Retina (tissue), 1 donor: ENCODE measurements around the gene FNIP2.

Experiments used
- DNase-seq: peaks from one replicate; pipeline ENCODE4 v3.0.0-alpha.2; 2016

FNIP2 gene

DNA sequence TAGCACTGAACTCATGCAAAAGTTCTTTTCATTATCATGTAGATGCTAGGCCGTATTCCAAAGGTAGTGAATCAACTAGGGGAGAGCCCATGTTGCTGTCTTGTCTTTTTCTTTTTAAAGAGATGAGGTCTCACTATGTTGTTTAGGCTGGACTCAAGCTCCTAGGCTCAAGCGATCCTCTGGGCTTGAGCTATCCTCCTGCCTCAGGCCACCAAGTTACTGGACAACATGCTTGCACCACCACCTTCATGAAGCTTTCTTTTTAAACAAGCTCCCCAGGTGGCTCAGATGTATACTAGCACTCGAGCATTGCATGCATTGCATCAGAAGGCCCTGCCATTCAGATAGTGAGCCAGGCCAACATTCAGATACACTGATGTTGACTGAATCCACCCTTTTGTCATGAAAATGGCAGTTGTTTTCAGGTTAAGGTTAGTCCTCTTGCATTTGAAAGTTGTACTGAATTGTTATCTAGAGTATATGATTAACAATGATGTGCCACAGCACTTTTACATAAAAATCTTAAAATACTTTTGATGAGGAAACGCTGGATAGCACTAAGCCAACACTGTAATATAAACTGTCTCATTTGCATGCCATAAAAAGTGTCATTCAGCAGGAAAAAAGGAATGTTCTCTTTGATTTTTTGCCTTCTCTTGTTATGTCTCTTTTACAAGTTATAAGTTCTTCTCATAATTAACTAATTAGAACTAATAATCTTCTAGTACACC lies 76.7 kb downstream of the FNIP2 start:
- DNase-seq: no peak

DNA sequence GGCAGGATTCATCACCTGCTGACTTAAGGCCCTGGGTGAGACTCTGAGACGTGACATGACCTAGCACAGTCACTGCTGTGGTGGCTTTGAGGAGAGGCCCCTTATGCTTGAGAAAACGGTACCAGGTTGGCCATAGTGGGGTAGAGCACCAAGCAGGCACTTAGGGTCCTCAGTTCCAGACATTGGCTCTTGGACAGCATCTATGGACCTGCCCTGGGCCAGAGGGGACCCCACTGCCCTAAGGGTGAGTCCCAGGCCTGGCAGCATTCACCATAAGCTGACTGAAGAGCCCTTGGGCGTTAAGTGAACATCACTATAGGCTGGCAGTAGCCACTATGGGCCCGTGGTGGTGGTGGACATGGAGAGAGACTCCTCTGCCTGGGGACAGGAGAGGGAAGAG lies 78.7 kb downstream of the FNIP2 start:
- DNase-seq: no peak

DNA sequence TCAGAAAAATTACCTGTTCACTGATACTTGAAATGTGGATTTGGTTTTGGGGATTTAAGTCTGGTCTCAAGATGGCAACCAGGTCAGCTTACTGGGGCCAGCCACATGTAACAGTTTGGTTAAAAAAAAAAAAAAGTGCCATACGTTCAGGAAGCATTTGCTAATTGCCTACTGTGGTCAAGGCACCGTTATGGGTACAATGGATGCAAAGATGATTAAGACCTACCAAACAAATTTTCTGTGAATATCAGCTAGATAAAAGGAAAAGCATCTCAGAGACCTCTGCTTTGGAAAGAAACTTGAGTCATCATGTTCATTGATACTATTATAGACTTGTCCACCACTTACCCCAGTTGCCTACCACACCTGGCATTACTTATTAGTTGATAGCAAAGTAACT lies 80.9 kb downstream of the FNIP2 start:
- no peak for DNase-seq

DNA sequence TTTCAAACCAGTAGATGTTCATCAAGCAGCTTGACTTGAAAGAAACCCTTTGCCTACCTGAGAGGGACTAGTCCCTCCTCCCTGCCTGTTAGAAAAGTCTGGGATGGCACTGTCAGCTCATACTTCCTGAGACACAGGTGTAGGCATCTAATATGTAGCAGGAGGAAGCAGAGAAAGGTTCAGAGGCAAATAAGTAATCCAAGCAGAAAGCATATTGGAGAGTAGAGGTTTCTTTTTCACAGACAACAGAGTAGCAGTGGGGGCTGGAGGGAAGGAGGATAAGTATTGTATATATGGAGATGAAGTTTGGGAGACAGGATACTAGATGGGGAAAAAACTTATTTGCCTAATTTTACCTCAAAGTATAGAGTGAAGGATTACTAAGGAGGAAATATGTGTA lies 81.5 kb downstream of the FNIP2 start:
- DNase-seq: no peak

DNA sequence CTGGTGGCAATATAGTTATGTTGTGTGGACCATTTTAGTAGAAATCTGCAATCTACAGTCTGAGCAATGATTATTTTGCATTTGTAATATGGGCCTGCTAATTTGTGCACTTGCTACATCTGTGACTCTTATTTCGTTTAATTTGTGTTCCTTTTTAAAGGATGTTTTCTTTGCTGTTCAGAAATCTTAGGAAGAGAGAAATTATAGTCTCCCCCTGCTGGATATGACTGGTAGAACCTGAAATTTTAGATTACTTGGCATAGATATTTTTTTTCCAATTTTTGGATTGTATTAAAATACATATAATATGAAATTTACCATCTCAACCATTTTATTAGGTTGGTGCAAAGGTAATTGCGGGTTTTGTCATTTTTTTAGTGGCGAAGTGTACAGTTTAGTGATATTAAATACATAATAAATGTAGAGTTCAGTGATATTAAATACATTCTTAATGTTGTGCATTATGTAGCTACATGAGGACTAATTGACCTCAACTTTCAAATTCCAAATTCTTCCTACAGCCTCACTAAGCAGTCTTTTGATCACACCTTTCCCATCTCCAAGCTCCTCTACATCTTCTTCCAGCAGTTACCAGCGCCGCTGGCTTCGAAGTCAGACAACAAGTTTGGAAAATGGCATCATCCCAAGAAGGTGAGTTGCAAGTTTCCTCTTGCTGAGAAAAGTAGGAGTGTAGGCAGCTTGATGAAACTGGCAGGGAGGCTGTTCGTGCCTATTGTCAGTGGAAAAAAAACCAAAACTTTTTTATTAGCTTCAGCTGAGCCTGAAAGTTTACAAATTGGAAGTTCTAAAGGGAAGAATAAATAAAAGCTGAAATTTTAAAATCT lies 82.2 kb downstream of the FNIP2 start:
- DNase-seq: no peak

DNA sequence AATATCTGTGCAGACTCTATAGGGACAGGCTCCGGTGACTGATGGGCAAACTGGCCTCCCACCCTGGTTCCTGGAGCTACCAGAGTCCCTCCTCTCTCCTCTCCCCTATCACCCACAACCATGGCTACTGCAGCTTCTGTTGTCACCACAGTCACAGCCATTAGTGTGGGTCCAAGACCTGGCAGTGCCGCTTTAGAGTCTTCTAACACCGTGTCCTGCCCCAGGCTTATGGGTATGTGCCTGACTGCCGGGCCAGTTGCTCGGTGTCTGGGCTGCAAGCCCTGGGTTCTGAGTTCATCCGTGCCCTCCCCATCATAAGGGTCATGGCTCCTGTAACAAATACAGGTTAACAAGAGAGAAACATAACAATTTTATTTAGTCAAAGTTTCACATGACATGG lies 85.4 kb downstream of the FNIP2 start:
- DNase-seq: no peak

DNA sequence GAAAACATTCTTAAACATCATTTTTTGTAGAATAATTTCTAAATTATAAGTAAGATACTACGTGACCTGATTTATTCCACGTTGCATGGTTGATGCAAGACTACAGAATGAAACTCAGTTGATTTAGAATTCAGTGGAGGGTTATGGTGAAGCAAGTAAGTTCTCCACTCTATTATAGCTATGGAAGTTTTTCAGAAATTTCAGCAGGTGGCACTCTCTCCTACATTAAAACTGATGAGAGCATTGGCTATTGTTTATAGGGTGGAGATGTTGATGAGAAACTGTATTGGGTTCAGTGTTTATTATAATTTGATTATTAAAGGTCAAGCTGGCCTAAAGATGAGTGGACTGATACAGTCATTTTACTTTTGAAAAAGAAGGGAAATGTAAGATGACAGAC lies 88.0 kb downstream of the FNIP2 start:
- no peak for DNase-seq

DNA sequence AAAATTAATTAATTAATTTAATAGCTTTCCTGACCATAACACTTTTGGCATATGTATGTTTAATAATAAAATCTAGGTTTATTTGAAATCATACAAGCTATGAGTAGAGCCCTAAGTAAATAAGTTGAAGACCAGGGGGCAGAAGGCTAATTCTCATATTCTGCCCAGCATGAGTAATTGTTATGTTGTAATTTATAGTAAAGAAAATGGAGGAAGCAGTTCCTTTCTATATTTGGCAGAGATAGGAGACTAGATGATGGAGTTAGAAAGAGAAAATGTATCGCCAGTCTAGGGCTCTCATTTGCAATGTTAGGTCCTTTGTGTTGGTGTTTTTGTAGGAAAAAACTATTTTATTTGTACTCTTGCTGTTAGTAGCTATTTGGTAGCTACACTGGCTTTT lies 89.1 kb downstream of the FNIP2 start:
- DNase-seq: no peak

DNA sequence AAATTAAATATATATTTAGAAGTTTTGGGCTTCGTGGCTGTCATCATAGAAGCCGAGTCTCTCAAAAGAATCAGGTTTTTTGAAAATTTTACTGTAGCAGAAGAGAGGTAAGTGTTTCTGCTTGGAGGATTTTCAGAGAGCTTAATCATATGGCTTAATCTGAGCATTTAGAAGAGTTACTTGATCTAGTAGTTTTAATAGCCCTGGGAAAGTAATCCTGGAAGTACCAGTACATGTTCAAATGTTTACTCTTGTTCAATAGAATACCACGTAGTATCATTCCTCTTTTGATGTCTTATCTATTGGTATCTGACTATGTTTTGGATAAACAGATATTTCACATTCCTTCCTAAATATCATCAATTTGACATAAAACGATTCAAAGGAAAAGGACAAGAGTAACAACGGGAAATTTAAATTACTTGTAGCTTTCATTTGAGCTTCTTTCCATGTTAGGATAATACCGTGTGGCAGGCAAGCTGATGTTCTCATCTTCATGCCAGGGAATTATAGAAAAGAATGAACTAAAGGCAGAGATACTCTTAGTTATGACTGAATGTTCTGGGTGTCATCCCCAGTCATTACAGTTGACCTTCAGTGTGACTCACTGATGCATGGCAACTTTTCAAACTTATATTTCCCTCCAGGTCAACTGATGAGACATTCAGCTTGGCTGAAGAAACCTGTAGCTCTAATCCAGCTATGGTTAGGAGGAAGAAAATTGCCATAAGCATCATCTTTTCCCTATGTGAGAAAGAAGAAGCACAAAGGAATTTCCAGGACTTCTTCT lies 89.8 kb downstream of the FNIP2 start:
- DNase-seq: no peak

DNA sequence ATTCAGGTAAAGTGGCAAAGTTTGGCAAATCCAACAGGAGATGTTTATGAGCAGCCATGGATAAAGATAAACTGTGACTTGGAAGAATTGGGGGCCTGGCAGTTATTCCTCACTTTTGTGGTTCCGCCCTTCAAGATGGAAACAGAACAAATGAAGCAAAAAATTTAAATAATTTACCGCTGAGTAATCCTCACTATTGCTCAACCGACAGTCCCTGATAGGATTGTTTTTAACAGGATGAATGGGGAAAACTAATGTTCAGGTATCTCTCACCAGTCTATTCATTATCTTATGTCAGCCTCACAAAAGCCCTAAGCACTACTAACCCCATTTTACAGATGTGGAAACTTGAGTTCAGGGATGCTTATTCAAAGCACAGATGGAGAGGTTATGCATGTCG lies 90.8 kb downstream of the FNIP2 start:
- no peak for DNase-seq

DNA sequence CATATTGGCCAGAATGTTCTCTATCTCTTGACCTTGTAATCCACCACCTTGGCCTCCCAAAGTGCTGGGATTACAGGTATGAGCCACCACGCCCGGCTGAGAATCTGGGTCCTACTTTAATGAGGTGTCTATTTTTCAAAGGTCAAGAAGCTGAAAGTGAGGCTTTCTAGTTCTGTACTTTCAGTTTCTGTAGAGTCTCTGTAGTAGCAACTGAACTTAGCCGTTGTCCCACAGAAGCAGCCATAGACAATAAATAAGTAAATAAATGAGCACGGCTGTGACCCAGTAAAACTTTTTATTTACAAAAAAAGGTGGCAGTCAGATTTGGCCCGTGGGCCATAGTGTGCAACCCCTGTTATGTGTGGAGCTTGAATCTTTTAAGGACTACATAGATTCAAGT lies 92.0 kb downstream of the FNIP2 start:
- DNase-seq: no peak

DNA sequence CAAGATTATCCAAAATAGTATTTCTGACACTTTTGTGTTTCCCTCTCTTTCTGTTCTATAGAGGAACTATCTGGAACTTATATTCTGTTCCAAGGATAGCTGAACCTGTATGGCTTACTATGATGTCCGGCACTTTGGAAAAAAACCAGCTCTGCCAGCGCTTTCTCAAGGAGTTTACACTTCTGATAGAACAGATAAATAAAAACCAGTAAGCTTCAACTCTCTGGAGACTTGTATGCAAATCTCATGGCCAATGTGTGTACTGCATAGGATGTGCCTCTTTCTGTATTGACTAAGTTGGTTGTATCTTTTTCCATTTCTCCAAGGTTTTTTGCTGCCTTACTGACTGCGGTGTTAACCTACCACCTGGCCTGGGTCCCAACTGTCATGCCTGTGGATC lies 92.5 kb downstream of the FNIP2 start:
- no peak for DNase-seq

DNA sequence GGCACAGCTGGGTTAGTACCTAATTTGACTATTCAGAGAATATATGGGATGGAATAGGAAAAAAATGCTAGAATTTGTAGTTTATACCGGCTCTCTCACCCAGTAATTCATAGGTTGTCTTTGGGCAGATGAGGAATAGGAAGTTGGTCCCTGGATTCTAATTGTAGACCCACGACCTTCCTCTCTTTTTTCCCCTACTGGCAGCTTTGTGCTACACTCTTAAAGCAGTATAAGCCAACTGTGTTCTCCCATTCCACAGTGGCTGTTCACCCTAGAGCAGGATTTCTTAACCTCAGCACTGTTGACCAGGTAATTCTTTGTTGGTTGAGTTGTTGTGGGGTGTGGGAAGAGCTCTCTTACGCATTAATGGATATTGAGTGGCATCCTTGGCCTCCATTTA lies 92.9 kb downstream of the FNIP2 start:
- no peak for DNase-seq

DNA sequence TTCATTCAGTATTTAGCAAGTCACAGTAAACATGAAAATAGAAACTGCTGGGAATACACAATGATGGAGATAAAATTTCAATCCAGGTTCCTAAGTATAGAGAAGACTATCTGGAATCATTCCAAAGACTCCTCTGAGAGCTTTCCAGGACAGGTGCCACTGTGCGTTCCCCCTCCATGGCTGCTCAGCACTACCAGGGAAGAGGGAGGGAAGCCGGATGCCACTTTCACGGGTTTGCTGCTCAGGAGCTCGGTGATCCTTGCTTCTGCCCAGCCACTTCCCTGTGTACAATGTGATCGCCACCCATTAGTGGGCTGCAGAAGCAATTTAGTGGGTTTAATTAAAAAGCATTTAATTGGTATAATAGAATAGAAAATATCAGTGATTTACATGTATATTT lies 94.5 kb downstream of the FNIP2 start:
- no peak for DNase-seq

DNA sequence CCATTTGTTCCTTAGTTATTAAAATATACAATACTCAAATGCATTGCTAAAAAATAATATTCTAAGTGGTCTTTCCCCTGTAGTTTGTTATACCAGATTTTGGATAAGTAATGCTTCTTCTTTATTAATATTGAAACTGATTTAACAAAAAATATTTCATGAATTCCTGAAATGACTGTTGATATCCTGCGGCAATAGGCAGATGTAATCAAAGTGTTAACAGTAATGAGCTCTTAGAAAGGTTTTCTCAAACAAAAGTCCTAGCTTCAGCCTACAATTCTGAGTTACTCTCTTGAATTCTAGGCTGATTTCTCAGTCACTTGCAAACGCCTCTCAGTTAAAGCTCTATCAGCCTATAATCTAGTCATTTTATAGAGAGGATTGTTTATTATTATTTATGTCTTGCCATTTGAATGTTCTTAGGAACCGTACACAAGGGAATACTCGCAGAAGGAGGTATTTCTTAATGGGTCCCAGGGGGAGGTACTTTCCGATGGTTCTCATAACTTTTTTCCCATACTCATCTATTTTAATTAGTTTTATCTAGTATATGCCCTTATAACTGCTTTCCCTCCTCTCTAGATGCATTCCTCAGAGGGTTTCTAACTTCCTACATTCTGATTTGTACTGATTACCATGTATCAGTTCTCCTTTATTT lies 96.8 kb downstream of the FNIP2 start:
- DNase-seq: no peak

DNA sequence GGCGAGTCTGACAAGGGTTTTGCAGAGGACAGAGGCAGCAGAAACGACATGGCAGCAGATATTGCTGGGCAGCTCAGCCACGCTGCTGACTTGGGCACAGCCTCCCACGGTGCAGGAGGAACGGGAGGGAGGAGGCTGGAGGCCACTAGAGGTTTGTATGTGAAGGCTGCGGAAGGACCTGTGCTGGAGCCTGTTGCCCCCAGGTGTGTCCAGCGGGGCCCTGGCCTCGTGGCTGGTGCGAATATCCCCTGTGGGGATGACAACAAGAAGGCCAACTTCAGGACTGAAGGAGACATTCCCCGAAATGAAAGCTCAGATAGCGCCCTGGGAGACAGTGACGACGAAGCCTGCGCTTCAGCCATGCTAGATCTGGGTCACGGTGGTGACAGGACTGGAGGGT lies 100.2 kb downstream of the FNIP2 start:
- DNase-seq: no peak

DNA sequence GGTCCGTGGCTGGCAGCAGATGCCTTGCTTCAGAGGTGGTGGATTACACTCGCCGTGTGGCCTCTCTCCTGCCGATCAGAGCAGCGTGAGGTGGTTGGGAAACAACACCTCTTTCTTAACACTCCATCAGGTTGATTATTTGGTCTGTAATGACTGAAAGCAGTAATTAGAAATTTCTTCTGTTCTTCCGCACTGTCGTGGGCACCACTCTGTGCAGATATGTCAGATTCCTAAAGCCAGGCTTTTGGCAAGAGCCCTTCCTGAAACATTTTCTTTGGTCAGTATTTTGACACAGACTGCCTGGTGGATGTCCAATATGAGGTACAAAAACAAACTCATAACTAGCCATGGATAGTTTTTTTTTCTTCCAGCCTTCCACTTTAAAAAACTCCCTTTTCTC lies 100.9 kb downstream of the FNIP2 start:
- no peak for DNase-seq

DNA sequence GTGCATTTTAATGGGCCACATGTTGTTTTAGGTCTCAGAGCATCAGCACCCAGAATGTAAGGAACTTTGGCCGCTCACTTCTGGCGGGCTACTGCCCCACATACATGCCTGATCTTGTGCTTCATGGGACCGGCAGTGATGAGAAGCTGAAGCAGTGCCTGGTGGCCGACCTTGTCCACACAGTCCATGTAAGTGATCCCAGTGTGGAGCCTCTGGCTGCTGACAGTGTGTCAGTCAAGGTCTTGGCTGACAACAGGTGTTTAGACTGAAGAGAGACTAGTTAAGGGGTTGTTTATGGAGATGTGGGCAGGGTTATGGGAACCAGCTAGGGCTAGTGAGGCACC lies 101.4 kb downstream of the FNIP2 start:
- no peak for DNase-seq

DNA sequence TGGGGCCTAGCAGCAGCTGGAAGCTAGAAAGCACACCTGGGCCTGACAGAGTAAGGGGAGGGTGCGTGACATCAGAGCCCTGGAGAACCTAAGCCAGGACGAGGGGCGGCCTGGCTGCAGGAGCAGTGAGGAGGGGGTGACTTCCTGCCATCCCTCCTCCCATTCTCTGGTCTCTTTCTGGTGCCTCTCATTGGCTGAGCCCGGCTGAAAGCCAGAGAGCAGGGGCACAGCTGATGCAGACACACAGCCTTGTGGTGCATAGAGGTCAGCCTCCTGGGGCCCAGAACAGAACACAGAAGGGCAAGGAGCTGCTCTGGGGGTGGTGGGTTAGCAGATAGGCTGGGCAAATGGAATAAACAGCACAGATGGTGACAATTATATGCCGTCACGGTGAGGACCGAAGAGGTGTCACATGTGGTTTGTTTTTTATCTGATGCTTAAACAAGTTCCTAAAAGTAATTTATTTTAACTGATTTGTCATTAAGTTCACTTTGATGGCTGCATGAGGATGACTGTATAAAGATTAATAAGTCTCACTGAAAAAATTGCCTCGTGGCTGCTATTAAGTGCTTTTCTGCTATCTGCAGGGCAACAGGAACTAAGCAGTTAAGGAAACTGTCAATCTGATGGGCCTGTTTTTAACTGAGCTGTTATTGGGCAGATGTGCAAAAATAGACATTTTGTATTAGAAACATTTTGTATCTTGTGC lies 102.0 kb downstream of the FNIP2 start:
- peak; percentile 49 for DNase-seq

DNA sequence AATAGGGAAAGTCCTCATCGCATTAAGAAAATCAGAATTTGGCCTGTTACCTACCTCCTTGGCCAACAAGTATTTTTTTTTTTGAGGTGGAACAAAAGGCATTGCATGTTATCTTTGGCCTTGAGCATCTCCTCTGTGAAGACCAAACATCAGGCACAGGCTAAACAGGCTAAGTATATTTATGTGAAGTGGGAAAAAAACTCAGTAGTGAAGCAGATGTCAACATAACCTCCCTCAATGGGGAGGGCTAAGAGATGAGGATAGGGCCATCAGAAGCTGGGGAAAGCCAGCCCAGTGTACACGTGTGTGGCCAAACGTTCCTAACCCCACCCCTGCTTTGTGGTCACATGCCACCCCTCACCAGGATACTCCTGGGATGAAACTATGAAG lies 102.5 kb downstream of the FNIP2 start:
- no peak for DNase-seq

DNA sequence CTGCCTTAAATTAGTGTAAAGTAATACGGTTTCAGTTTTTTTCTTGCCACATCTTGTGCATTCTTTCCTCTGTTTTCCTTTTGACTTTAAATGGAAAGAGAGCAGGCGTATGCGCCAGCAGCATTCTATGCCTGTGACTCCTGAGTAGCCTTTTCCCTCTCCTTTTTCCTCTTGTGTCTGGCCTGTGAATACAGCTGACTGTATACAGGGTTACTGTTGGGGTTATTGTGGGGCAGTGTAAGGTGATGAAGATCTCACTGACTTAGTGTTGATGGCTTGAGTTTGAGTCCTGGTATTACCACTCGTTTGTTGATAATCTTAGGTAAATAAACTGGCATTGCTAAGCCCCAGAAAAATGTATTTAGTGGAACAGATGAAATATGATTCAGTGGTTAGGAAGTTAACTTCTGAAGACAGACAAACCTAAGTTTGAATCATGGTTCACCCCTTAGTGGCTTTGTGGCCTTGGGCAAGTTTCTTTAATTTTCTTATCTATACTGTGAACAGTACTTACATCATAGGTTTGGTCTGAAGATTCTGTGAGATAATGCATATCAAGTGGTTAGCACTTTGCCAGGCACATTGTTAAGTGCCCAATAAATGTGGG lies 105.1 kb downstream of the FNIP2 start:
- no peak for DNase-seq

DNA sequence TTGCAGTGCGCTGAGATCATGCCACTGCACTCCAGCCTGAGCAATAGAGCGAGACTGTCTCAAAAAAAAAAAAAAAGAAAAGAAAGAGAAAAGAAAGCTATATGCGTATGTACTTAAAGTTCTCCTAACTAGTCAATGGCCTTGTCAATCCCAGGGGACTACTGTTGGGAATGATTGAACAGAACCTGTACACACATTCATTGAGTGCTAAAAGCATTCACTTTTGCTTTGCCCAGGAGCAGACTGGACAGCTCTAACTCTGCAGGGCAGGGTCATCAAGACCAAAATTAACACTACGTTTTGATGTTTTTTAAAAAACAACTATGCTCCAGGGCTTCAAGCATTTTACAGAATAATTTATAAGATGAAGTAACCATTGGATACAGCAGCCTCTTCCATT lies 106.2 kb downstream of the FNIP2 start:
- no peak for DNase-seq
